H1 (cell line): ENCODE results near the gene ST7L. TPM values are rescaled to one million over a fixed set of nuclear protein-coding genes. Genes with fewer than 3 reads are reported as not detected.

ENCODE experiments used
- CTCF ChIA-PET: fragments of 300-600 bp; sonication (Branson Sonifier 250); formaldehyde crosslinking; loops from one replicate; lab custom pipeline; 2021; ENCODE audit not compliant: partially characterized antibody; lab: Charles Lee
- POLR2A ChIA-PET: fragments of 300-600 bp; sonication (Branson Sonifier 250); formaldehyde crosslinking; loops from one replicate; lab custom pipeline; 2021; ENCODE audit warnings: inconsistent platforms; ENCODE audit not compliant: partially characterized antibody; lab: Charles Lee
- DNase-seq, 2 experiments: peaks; one replicate each; pipeline versions ENCODE4 v3.0.0 to v3.0.0-alpha.2; 2010 to 2022; ENCODE audit warnings: low spot score in 2 of 2, low read depth in 1 of 2, mixed read lengths in 1 of 2
- FAIRE-seq: peaks from 2 replicates; lab custom pipeline; 2011; peaks lifted over from hg19 to GRCh38; lab: Jason Lieb, UNC
- H2AFZ ChIP-seq: 2 replicates; pipeline ENCODE4 v1.8.1; 2012; ENCODE audit warnings: low read length, inconsistent platforms
- H2AK5ac ChIP-seq: 2 replicates; pipeline ENCODE4 v1.6.1; 2013; ENCODE audit warnings: low read depth, low read length
- H2BK120ac ChIP-seq: replicated peaks from 2 replicates; pipeline ENCODE3; 2013; ENCODE audit warnings: low read depth, low read length, inconsistent platforms
- H2BK12ac ChIP-seq: 2 replicates; pipeline ENCODE4 v1.6.1; 2013; ENCODE audit warnings: low read depth, low read length
- H2BK15ac ChIP-seq: 2 replicates; pipeline ENCODE4 v1.6.1; 2013; ENCODE audit warnings: low read length
- H2BK20ac ChIP-seq: 2 replicates; pipeline ENCODE4 v1.6.1; 2013; ENCODE audit warnings: low read length
- H2BK5ac ChIP-seq: 2 replicates; pipeline ENCODE4 v1.6.1; 2013; ENCODE audit warnings: low read depth, low read length
- H3K14ac ChIP-seq: 2 replicates; pipeline ENCODE4 v1.6.1; 2013; ENCODE audit warnings: inconsistent platforms; ENCODE audit not compliant: insufficient read length
- H3K18ac ChIP-seq: 2 replicates; pipeline ENCODE4 v1.6.1; 2013; ENCODE audit warnings: low read length; ENCODE audit errors: extremely low read depth
- H3K23ac ChIP-seq: 2 replicates; pipeline ENCODE4 v1.6.1; 2013; ENCODE audit warnings: inconsistent platforms; ENCODE audit not compliant: insufficient read length
- H3K23me2 ChIP-seq: 2 replicates; pipeline ENCODE4 v1.6.1; 2013; ENCODE audit warnings: low read depth, low read length
- H3K27ac ChIP-seq: 2 replicates; pipeline ENCODE4 v1.6.1; 2011; ENCODE audit warnings: low read depth, low read length, inconsistent platforms
- H3K27me3 ChIP-seq, 4 experiments: replicated peaks in 1 of 4; 1 replicate in 1 of 4; 2 replicates in 3 of 4; pipeline versions ENCODE4 v1.6.1 to v1.8.1; 2011 to 2013; ENCODE audit warnings: low read length in 3 of 4, mild to moderate bottlenecking in 3 of 4, inconsistent platforms in 2 of 4, mixed read lengths in 2 of 4, moderate library complexity in 1 of 4; ENCODE audit not compliant: control insufficient read depth in 3 of 4, insufficient read depth in 3 of 4; ENCODE audit errors: extremely low read depth in 1 of 4
- H3K36me3 ChIP-seq, 4 experiments: 2 replicates each; pipeline versions ENCODE4 v1.6.1 to v1.8.1; 2011 to 2013; ENCODE audit warnings: mild to moderate bottlenecking in 4 of 4, low read length in 3 of 4, moderate library complexity in 2 of 4, control low read depth in 1 of 4, inconsistent platforms in 1 of 4; ENCODE audit not compliant: insufficient read depth in 4 of 4, control insufficient read depth in 2 of 4
- H3K4ac ChIP-seq: replicated peaks from 2 replicates; pipeline ENCODE3; 2013; ENCODE audit warnings: low read length, low read depth, mixed read lengths, inconsistent platforms; ENCODE audit not compliant: insufficient read length
- H3K4me1 ChIP-seq, 4 experiments: replicated peaks in 1 of 4; 1 replicate in 1 of 4; 2 replicates in 3 of 4; pipeline versions ENCODE4 v1.6.1 to v1.8.1; 2011 to 2013; ENCODE audit warnings: low read length in 3 of 4, inconsistent platforms in 2 of 4, mixed read lengths in 1 of 4; ENCODE audit not compliant: insufficient read depth in 4 of 4, control insufficient read depth in 3 of 4
- H3K4me2 ChIP-seq, 2 experiments: 2 replicates each; pipeline versions ENCODE4 v1.6.1 to v1.8.1; 2011 to 2013; ENCODE audit warnings: low read depth in 2 of 2, low read length in 2 of 2, control low read depth in 1 of 2, inconsistent platforms in 1 of 2, mild to moderate bottlenecking in 1 of 2; ENCODE audit not compliant: insufficient read depth in 1 of 2
- H3K4me3 ChIP-seq, 4 experiments: fragments of 200-600, 300-600 bp in 1 of 4; sonication (generic), shearing (Covaris generic), sonication (Bioruptor Twin) in 1 of 4; 2 replicates each; pipeline versions ENCODE4 v1.5.1 to v1.8.1; 2011 to 2016; ENCODE audit warnings: low read length in 4 of 4, low read depth in 3 of 4, control low read depth in 2 of 4, inconsistent platforms in 2 of 4, mild to moderate bottlenecking in 2 of 4, mixed read lengths in 1 of 4, moderate library complexity in 1 of 4; ENCODE audit not compliant: insufficient read depth in 2 of 4; ENCODE audit errors: extremely low read depth in 1 of 4
- H3K56ac ChIP-seq: replicated peaks from 2 replicates; pipeline ENCODE3; 2013; ENCODE audit warnings: low read depth, mild to moderate bottlenecking, mixed read lengths, low read length, inconsistent platforms; ENCODE audit not compliant: insufficient read length
- H3K79me1 ChIP-seq: 2 replicates; pipeline ENCODE4 v1.6.1; 2013; ENCODE audit warnings: low read depth, low read length, control low read depth
- H3K79me2 ChIP-seq, 2 experiments: 2 replicates each; pipeline versions ENCODE4 v1.6.1 to v1.8.1; 2012 to 2013; ENCODE audit warnings: low read length in 2 of 2, mild to moderate bottlenecking in 2 of 2, inconsistent platforms in 1 of 2; ENCODE audit not compliant: insufficient read depth in 2 of 2, control insufficient read depth in 1 of 2
- H3K9ac ChIP-seq, 4 experiments: replicated peaks in 1 of 4; 1 replicate in 1 of 4; 2 replicates in 3 of 4; pipeline versions ENCODE4 v1.6.1 to v1.8.1; 2011 to 2013; ENCODE audit warnings: low read depth in 3 of 4, low read length in 3 of 4, control low read depth in 2 of 4, mild to moderate bottlenecking in 2 of 4, moderate library complexity in 2 of 4, inconsistent platforms in 1 of 4; ENCODE audit errors: extremely low read depth in 1 of 4
- H3K9me3 ChIP-seq, 2 experiments: 2 replicates each; pipeline versions ENCODE4 v1.6.1 to v1.8.1; 2012 to 2013; ENCODE audit warnings: mild to moderate bottlenecking in 2 of 2, moderate library complexity in 2 of 2, control low read depth in 1 of 2, inconsistent platforms in 1 of 2, low read depth in 1 of 2, low read length in 1 of 2, mixed read lengths in 1 of 2; ENCODE audit not compliant: insufficient read depth in 2 of 2
- H4K20me1 ChIP-seq, 2 experiments: replicated peaks in 1 of 2; 2 replicates each; pipeline versions ENCODE3 to v1.8.1; 2011 to 2013; ENCODE audit warnings: inconsistent platforms in 2 of 2, low read length in 2 of 2, mild to moderate bottlenecking in 1 of 2; ENCODE audit not compliant: insufficient read depth in 2 of 2, control insufficient read depth in 1 of 2
- H4K5ac ChIP-seq: 2 replicates; pipeline ENCODE4 v1.6.1; 2013; ENCODE audit warnings: low read length, low read depth, mixed read lengths, inconsistent platforms; ENCODE audit not compliant: insufficient read length
- H4K8ac ChIP-seq: 2 replicates; pipeline ENCODE4 v1.8.0; 2013; ENCODE audit warnings: mild to moderate bottlenecking, moderate library complexity, low read length, inconsistent platforms; ENCODE audit not compliant: insufficient read depth; ENCODE audit errors: extremely low read depth
- H4K91ac ChIP-seq: replicated peaks from 2 replicates; pipeline ENCODE3; 2013; ENCODE audit warnings: low read length, mixed read lengths, inconsistent platforms; ENCODE audit not compliant: insufficient read length
- ATF3 ChIP-seq: IDR thresholded peaks from 2 replicates; pipeline ENCODE4 v1.6.1; 2011; ENCODE audit warnings: low read depth, mild to moderate bottlenecking, low read length; ENCODE audit not compliant: insufficient read depth
- CHD1 ChIP-seq: IDR thresholded peaks from 2 replicates; pipeline ENCODE4 v1.6.1; 2012; ENCODE audit warnings: low read depth, low read length, improper control_type of control experiment
- CHD2 ChIP-seq: IDR thresholded peaks from 2 replicates; pipeline ENCODE4 v1.6.1; 2012; ENCODE audit warnings: low read length, improper control_type of control experiment
- CREB1 ChIP-seq: IDR thresholded peaks from 2 replicates; pipeline ENCODE4 v1.6.1; 2012; ENCODE audit warnings: inconsistent platforms
- CTBP2 ChIP-seq: IDR thresholded peaks from 2 replicates; pipeline ENCODE4 v1.7.0; 2011; ENCODE audit warnings: borderline replicate concordance, mild to moderate bottlenecking, moderate library complexity, mixed read lengths, low read length; ENCODE audit not compliant: insufficient read depth, insufficient read length
- CTCF ChIP-seq, 3 experiments: IDR thresholded peaks; 1 replicate in 2 of 3; 2 replicates in 1 of 3; pipeline versions ENCODE4 v1.5.1 to v1.6.1; 2011; ENCODE audit warnings: low read length in 3 of 3, mild to moderate bottlenecking in 3 of 3, inconsistent platforms in 2 of 3, low read depth in 1 of 3, moderate library complexity in 1 of 3; ENCODE audit not compliant: insufficient read depth in 1 of 3; ENCODE audit errors: control extremely low read depth in 1 of 3
- MAX ChIP-seq: IDR thresholded peaks from 2 replicates; pipeline ENCODE4 v1.6.1; 2012; ENCODE audit warnings: inconsistent platforms
- POLR2AphosphoS5 ChIP-seq: IDR thresholded peaks from 2 replicates; pipeline ENCODE4 v1.6.1; 2011; ENCODE audit warnings: low read depth, low read length
- RBBP5 ChIP-seq: IDR thresholded peaks from 2 replicates; pipeline ENCODE4 v1.7.1; 2012; ENCODE audit warnings: low read depth, mild to moderate bottlenecking, inconsistent platforms, low read length, moderate library complexity, borderline replicate concordance
- WGBS, 2 experiments: shearing (Covaris generic) in 1 of 2; methylation state at CpG; one replicate each; pipeline versions ENCODE4 v1.1.6 to v1.1.7; 2013 to 2015; ENCODE audit warnings: low lambda C conversion rate in 2 of 2, mixed read lengths in 2 of 2, inconsistent platforms in 1 of 2, low coverage in 1 of 2, missing lambda C conversion rate in 1 of 2; ENCODE audit not compliant: insufficient replicate concordance in 2 of 2, insufficient coverage in 1 of 2, insufficient read length in 1 of 2; ENCODE audit errors: extremely low coverage in 1 of 2, missing lambda C conversion rate in 1 of 2; 5-methylcytosine and 5-hydroxymethylcytosine counted together
- polyA plus RNA-seq, 7 experiments: library from polyadenylated mRNA; depleted of rRNA in 3 of 7; stranded (reverse) in 5 of 7; unstranded in 2 of 7; fragments of >200 nt in 5 of 7; fragments of 200-250 nt in 2 of 7; gene quantifications; 1 replicate in 5 of 7; 2 replicates in 1 of 7; 4 replicates in 1 of 7; pipeline versions ENCODE4 v1.2.1 to v1.2.3, GENCODE V29; 2011 to 2013; ENCODE audit warnings: missing spikeins in 2 of 7, mixed read lengths in 2 of 7
- total RNA-seq: library from RNA; stranded (reverse); fragmentation: NEBNext Ultra II Directional; extraction: Animal tissue kit (Norgen Biotek cat#: 25700); gene quantifications from 2 replicates; pipeline ENCODE4 v1.2.1, GENCODE V29; 2021

Gene ST7L
- total and polyA plus RNA-seq, 2 of the 8 experiments (the other 6 are each of a cell fraction or from before 2014, with no cell fraction given): 9.6 to 16.2 TPM

- Histone ChIP-seq H3K9ac (no peak overlapping the region), H3K79me1 (no peaks in the 10 kb centered on the region), H3K4me1 (no peaks in the 10 kb centered on the region), H3K23me2 (no peaks in the 10 kb centered on the region), H2AFZ (no peak overlapping the region), H4K91ac (no peak overlapping the region), H3K27me3 (no peaks in the 10 kb centered on the region), H3K56ac (no peak overlapping the region), H4K20me1 (no peaks in the 10 kb centered on the region), H2BK20ac (no peak overlapping the region), H2BK5ac (no peak overlapping the region), H4K5ac (no peak overlapping the region), H4K8ac (no peak overlapping the region), H2BK12ac (no peak overlapping the region), H2AK5ac (no peak overlapping the region), H3K4me2 (no peak overlapping the region), H3K27ac (no peak overlapping the region), H2BK120ac (no peak overlapping the region), H2BK15ac (no peak overlapping the region), H3K18ac (no peak overlapping the region), H3K4ac (no peak overlapping the region), H3K23ac (no peak overlapping the region), H3K79me2 (no peaks in the 10 kb centered on the region), H3K36me3 (peaks cover 0 to 8% (median 0%) of the 10 kb centered on the region in 4 experiments; a peak in 1 of 8 replicates), H3K14ac (no peak overlapping the region), H3K9me3 (no peaks in the 10 kb centered on the region), H3K4me3 (no peak overlapping the region)
- WGBS, 2 experiments: 86% methylated on average over 9 of the region's 9 CpGs; no CpG with 5 or more reads in 1 of the 2 experiments
- no peak for FAIRE-seq
- POLR2A ChIA-PET: interaction anchor here (1.2 kb wide), 1 partner anchor 12 kb away, joined by 3 read pairs; no protein-coding TSS in a partner anchor
- TF ChIP-seq CTBP2: no peak
- no peak for TF ChIP-seq POLR2AphosphoS5
- TF ChIP-seq MAX: no peak
- TF ChIP-seq CTCF (IDR thresholded peaks at IDR 0.05; ENCODE audit: control extremely low read depth in 1 of 3, insufficient read depth in 1 of 3, low read depth in 1 of 3, low read length in 3 of 3): no peak
- no peak for TF ChIP-seq CREB1
- TF ChIP-seq RBBP5: no peak
- no peak for TF ChIP-seq ATF3
- TF ChIP-seq CHD2: no peak
- TF ChIP-seq CHD1: no peak
- no peak for DNase-seq
- CTCF ChIA-PET: interaction anchor here (0.6 to 2.5 kb wide), 6 partner anchors 10 to 306 kb away, joined by 3 to 10 read pairs (median 3); no protein-coding TSS in a partner anchor
Measured at GRCh38 chr1:112542206-112542973, 76.6 kb downstream of the ST7L start.
